ENCODE results near the gene IQGAP2.
A peak's percentile ranks its signal among the peaks of the same experiment; 100 is the strongest.

IQGAP2 gene

GRCh38 chr5:76385540-76385939 is 17.5 kb upstream of the IQGAP2 start:
- no peak for DNase-seq (ENCODE audit: low spot score)

GRCh38 chr5:76386360-76386759 is 16.7 kb upstream of the IQGAP2 start:
- no peak for DNase-seq (ENCODE audit: low spot score)

- no peak for DNase-seq (ENCODE audit: low spot score)
These were observed 14.8 kb upstream of the IQGAP2 start for GRCh38 chr5:76388236-76388635.

GRCh38 chr5:76388791-76389512 is 14.1 kb upstream of the IQGAP2 start:
- DNase-seq (ENCODE audit: low spot score) = no peak

- DNase-seq (ENCODE audit: low spot score) = no peak
These were observed 13.5 kb upstream of the IQGAP2 start for GRCh38 chr5:76389513-76390154.

GRCh38 chr5:76391014-76391413 is 12.1 kb upstream of the IQGAP2 start:
- DNase-seq (ENCODE audit: low spot score) = no peak

- no peak for DNase-seq (ENCODE audit: low spot score)
These were observed 9.9 kb upstream of the IQGAP2 start for GRCh38 chr5:76393035-76393680.

- no peak for DNase-seq (ENCODE audit: low spot score)
These were observed 5.9 kb upstream of the IQGAP2 start for GRCh38 chr5:76397200-76397599.

GRCh38 chr5:76399268-76399667 is 3.8 kb upstream of the IQGAP2 start:
- no peak for DNase-seq (ENCODE audit: low spot score)

- no peak for DNase-seq (ENCODE audit: low spot score)
These were observed 2.6 kb upstream of the IQGAP2 start for GRCh38 chr5:76400466-76400865.

- DNase-seq (ENCODE audit: low spot score) = no peak
These were observed 1.3 kb upstream of the IQGAP2 start for GRCh38 chr5:76401801-76402250.

- no peak for DNase-seq (ENCODE audit: low spot score)
These were observed 717 bp upstream of the IQGAP2 start for GRCh38 chr5:76402251-76402885.

GRCh38 chr5:76403766-76404222 is 709 bp downstream of the IQGAP2 start:
- DNase-seq (ENCODE audit: low spot score) = peak; percentile 57

GRCh38 chr5:76404223-76405211 is 1.4 kb downstream of the IQGAP2 start:
- DNase-seq (ENCODE audit: low spot score) = no peak

- no peak for DNase-seq (ENCODE audit: low spot score)
These were observed 2.9 kb downstream of the IQGAP2 start for GRCh38 chr5:76406014-76406413.

- DNase-seq (ENCODE audit: low spot score) = no peak
These were observed 3.6 kb downstream of the IQGAP2 start for GRCh38 chr5:76406673-76407072.

- no peak for DNase-seq (ENCODE audit: low spot score)
These were observed 5.1 kb downstream of the IQGAP2 start for GRCh38 chr5:76408104-76408654.

GRCh38 chr5:76412511-76412910 is 9.4 kb downstream of the IQGAP2 start:
- DNase-seq (ENCODE audit: low spot score) = no peak

GRCh38 chr5:76413746-76414145 is 10.7 kb downstream of the IQGAP2 start:
- no peak for DNase-seq (ENCODE audit: low spot score)

GRCh38 chr5:76414788-76415187 is 11.7 kb downstream of the IQGAP2 start:
- no peak for DNase-seq (ENCODE audit: low spot score)

GRCh38 chr5:76415855-76416254 is 12.8 kb downstream of the IQGAP2 start:
- no peak for DNase-seq (ENCODE audit: low spot score)

Data from D341Med (cell line).